Ureter (tissue), 1 donor: ENCODE measurements around the gene NFIC. TPM values are rescaled to one million over a fixed set of nuclear protein-coding genes. Genes with fewer than 3 reads are reported as not detected.

Experiments
- DNase-seq: peaks from one replicate; pipeline ENCODE4 v3.0.0-alpha.2; 2020; ENCODE audit warnings: low spot score
- total RNA-seq: library from RNA; stranded (reverse); gene quantifications from one replicate; pipeline ENCODE4 v1.2.4, GENCODE V29; 2023
- donor health status: DM: yes; HTN: yes; CAD: no.

Gene NFIC
- total RNA-seq, 1 donor from 2014 or later: 141 TPM

GRCh38 chr19:3467437-3468198, 101.2 kb downstream of the NFIC start:
- DNase-seq: no peak

GRCh38 chr19:3468211-3468610, 101.8 kb downstream of the NFIC start:
- no peak for DNase-seq

DNA sequence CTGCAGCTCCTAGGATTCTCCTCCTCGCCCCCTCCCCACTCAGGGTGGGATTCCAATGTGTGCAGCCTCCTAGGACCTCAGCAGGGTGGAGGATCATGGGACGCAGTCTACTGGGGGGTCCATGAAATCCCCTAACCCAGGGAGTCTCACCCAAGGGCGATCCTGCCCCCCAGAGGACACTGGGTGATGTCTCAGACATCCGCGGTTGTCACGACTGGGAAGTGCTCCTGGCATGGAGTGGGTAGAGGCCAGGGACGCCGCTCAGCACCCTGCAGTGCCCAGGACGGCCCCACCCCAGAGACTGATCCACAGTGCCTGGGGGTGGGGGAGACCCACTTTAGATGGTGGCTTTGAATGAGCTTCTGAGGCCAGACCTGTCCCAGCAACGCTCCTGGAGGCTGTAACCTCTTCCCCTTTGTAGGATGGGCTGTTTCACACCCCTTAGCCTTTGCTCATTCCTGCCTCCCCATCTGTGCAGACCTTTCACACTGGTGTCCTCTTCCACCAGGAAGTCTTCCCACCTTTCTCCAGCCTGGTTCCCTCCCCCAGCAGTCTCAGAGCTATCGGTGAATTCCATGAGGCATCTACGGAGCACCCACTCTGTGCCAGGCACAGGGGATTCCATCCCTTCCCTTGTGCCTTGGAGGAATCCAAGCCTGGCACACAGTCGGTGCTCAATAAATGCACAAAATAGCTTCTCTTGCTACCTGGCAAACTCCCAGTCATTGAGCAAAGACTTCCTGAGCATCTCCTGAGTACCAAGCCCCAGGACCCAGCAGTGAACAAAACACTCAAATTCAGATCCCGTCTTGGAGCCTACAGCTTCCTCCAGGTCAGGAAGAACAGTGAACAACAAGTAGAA, 103.5 kb downstream of the NFIC start:
- no peak for DNase-seq

- no peak for DNase-seq
Observed at GRCh38 chr19:3470500-3471128, 104.2 kb downstream of the NFIC start.

GRCh38 chr19:3471954-3472655, 105.7 kb downstream of the NFIC start:
- DNase-seq: no peak

- DNase-seq: no peak
Observed at GRCh38 chr19:3474010-3474409, 107.6 kb downstream of the NFIC start.

DNA sequence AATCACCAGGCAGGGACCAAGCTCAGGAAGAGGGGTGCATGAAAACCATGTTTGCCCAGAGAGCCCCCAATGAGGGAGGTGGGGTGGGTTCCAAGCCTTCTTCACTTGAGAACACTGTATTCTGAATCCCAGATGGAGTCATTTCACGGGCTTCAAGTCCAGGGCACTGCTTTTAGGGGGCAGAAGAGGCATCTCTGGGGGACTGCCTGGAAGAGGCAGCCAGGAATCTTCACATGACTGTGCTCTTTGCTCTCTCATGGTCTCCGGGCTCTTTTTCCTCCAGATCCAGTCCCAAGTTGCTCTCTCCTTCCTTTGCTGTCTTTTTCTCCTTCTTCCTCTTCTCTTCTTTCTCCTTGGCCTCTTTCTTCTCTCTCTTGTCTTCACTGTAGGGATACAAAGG, 108.2 kb downstream of the NFIC start:
- no peak for DNase-seq

DNA sequence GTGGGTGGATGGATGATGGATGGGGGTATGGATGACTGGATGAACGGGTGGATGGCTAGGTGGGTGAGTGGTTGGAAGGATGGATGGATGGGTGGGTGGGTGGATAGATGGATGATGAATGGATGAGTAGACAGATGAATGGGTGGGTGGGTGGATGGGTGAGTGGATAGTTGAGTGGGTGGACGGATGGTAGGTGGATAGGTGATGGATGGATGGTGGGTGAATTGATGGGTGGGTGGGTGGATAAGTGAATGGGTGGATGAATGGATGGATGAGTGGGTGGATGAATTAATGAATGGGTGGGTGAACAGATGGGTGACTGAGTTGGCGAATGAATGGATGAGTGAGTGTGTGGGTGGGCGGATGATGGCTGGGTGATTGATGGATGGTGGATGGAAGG, 109.1 kb downstream of the NFIC start:
- DNase-seq: no peak

DNA sequence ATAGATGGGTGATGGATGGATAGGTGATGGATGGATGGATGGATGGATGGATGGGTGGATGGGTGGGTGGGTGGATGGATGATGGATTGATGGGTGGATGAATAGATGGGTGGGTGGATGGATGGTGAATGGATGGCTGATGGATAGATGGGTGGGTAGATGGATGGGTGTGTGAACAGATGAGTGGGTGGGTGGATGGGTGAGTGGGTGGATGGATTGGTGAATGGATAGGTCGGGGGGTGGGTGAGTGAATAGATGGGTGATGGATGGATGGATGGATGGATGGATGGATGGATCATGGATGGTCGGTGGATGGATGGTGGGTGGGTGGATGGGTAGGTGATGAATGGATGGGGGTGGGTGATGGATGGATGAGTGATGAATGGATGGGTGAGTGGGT, 110.4 kb downstream of the NFIC start:
- DNase-seq: no peak

- DNase-seq: no peak
Observed at GRCh38 chr19:3477506-3477905, 111.1 kb downstream of the NFIC start.

DNA sequence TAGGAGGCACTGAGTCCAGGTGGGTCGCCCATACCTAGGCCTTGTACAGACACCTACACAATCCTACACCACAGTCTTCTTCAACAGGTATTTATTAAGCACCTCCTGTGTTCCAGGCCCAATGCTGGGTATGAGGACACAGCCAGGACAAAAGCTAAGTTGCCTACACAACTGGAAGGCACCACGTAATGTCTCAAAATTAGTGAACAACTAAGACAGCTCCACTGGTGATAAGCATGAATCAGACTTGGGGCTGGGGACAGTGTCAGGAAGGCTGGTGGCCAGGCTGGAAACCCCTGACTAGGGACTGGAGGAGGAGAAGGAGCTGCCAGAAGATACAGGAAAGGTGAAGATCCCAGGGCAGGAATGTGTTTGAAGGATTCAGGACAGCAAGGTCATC, 111.6 kb downstream of the NFIC start:
- no peak for DNase-seq

DNA sequence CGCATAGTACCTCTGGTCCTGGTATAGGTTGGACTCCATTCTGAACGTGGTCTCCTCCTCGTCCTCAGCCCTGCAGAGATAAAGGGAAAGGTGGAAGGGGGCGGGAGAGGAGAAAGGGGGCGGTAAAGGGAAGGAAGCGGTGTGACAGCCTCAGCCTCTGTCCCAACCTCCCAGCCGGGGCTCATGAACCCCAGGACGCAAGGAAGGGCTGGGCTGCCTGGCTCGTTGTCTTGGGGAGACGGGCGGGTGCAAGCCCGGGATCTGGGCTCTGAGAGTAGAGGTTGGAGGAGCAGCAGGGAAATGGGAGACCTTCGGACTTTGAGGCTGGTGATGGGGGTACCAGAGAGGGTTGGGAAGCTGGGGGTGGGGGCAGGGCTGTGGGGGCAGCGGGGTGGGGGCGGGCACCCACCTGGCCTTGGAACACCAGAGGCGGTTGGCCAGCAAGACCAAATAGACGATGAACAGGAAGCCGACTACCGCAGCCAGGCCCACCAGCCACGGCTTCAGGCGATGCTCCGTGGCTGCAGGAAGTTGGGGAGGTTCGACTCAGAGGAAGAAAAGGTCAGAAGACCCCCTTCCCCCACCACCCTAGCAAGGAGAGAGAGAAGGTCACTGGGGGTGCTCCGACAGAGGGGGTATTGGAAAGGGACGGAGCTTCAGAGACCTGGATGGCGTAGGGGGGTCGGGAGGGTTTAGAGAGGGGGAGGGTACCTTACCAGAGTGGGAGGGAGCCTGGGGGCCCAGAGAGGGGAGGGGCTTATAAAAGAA, 112.2 kb downstream of the NFIC start:
- DNase-seq: no peak

- no peak for DNase-seq
Observed at GRCh38 chr19:3479177-3479833, 112.9 kb downstream of the NFIC start.

- DNase-seq: no peak
Observed at GRCh38 chr19:3479834-3480215, 113.4 kb downstream of the NFIC start.

DNA sequence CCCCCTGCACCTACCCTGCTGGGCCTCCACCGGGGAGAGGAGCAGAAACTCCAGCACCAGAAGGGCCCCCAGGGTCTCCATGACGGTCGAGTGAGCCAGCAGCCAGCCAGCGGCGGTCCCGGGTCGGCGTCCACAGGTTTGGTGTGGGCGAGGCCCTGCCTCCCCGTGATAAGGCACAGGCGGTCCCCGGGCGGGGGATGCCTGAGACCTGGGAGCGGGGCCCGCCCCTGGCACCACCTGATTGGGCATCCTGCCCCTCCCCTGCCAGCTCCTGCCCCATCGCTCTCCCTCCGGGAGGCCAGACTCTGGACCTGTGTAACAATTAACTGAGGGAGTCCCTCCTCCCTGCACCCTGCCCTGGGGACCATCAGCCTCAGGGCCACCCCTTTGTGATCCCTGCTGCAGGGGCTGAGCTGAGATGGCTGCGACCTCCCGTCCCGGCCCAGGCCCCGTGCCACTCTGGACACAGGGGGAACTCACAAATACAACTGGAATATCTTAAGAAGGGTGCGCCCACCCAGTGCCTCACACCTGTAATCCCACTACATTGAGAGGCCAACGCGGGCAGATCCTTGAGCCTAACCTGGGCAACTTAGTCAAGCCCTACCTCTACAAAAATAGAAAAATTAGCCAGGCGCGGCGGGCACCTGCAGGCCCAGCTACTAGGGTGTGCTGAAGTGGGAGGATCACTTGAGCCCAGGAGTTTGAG, 114.2 kb downstream of the NFIC start, which contains the start of gene SMIM24:
Gene SMIM24, minus strand, starts transcription at position 143 of the 709 bp plus-strand sequence. Its CDS starts 62 bp downstream, at position 81.
- DNase-seq: no peak

GRCh38 chr19:3481241-3482090, 115.1 kb downstream of the NFIC start:
- DNase-seq: no peak

- DNase-seq: no peak
Observed at GRCh38 chr19:3482507-3483225, 116.3 kb downstream of the NFIC start.

DNA sequence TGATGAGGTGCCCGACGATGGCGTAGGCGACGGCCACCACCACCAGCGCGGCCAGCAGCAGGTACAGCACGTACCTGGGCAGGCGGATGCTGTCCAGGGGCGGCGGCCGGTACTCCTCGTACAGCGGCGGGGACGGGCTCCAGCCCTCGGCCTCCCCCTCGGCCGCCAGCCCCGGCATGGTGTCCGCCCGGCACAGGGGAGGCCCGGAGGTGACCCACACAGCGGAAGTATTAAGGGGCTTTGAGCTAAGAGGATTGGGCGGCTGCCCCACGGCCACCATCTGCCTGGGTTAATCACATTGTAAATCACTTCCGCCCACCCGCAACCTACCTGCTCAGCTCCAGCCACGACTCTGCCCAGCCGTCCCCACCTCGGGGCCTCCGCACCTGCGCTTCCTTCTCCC, 116.8 kb downstream of the NFIC start, which contains the start of gene SMIM44:
Gene SMIM44, minus strand, starts transcription at position 216 of the 403 bp plus-strand sequence. Its CDS starts 38 bp downstream, at position 178.
- DNase-seq: no peak
